Fibroblast of skin of abdomen (primary cell): ENCODE data around the gene SH3RF3. TPM values are rescaled to one million over a fixed set of nuclear protein-coding genes. Genes with fewer than 3 reads are reported as not detected.
A peak's percentile ranks its signal among the peaks of the same experiment; 100 is the strongest.
"Not testable (repeated sequence)": the region's sequence is repeated elsewhere in the genome, so short reads cannot be mapped to it uniquely, and the experiment has no call there.

Source experiments
- DNase-seq: peaks from one replicate; pipeline ENCODE4 v3.0.0-alpha.2; 2013
- polyA plus RNA-seq, 2 experiments: library from polyadenylated mRNA; unstranded; fragments of 120-200 nt; gene quantifications; one replicate each; pipeline ENCODE4 v1.2.1, GENCODE V29; 2013; ENCODE audit not compliant: insufficient read length in 2 of 2

Gene SH3RF3
- polyA plus RNA-seq (2013, experiment 1 of 2; ENCODE audit: insufficient read length): 9.1 TPM
- 9.2 TPM for polyA plus RNA-seq (2013, experiment 2 of 2; ENCODE audit: insufficient read length)

GRCh38 chr2:109128616-109129355 lies at the start of gene SH3RF3:
TSS of gene SH3RF3 (plus strand) at chr2:109129205.
- DNase-seq: peak; percentile 38

GRCh38 chr2:109079590-109079989 lies 49.4 kb upstream of the SH3RF3 start:
- DNase-seq: no peak

GRCh38 chr2:109080109-109080508 lies 48.9 kb upstream of the SH3RF3 start:
- no peak for DNase-seq

GRCh38 chr2:109080757-109081156 lies 48.2 kb upstream of the SH3RF3 start:
- DNase-seq: no peak

- DNase-seq: no peak
These were observed 47.6 kb upstream of the SH3RF3 start for GRCh38 chr2:109081374-109081773.

GRCh38 chr2:109083771-109084170 lies 45.2 kb upstream of the SH3RF3 start:
- DNase-seq: no peak

GRCh38 chr2:109084341-109084740 lies 44.7 kb upstream of the SH3RF3 start:
- DNase-seq: no peak

- no peak for DNase-seq
These were observed 42.9 kb upstream of the SH3RF3 start for GRCh38 chr2:109085912-109086742.

GRCh38 chr2:109086743-109087020 lies 42.3 kb upstream of the SH3RF3 start:
- no peak for DNase-seq

- DNase-seq: no peak
These were observed 41.8 kb upstream of the SH3RF3 start for GRCh38 chr2:109087055-109087663.

- no peak for DNase-seq
These were observed 39.3 kb upstream of the SH3RF3 start for GRCh38 chr2:109089602-109090300.

- no peak for DNase-seq
These were observed 37.5 kb upstream of the SH3RF3 start for GRCh38 chr2:109091526-109091925.

- DNase-seq: no peak
These were observed 34.9 kb upstream of the SH3RF3 start for GRCh38 chr2:109094144-109094543.

- DNase-seq: no peak
These were observed 30.6 kb upstream of the SH3RF3 start for GRCh38 chr2:109098251-109098920.

GRCh38 chr2:109098921-109099273 lies 30.1 kb upstream of the SH3RF3 start:
- DNase-seq: no peak

GRCh38 chr2:109102588-109103233 lies 26.3 kb upstream of the SH3RF3 start:
- no peak for DNase-seq

- no peak for DNase-seq
These were observed 23.9 kb upstream of the SH3RF3 start for GRCh38 chr2:109105113-109105512.

GRCh38 chr2:109108740-109109139 lies 20.3 kb upstream of the SH3RF3 start:
- no peak for DNase-seq

- DNase-seq: no peak
These were observed 19.7 kb upstream of the SH3RF3 start for GRCh38 chr2:109109342-109109741.

- no peak for DNase-seq
These were observed 18.8 kb upstream of the SH3RF3 start for GRCh38 chr2:109110170-109110569.

GRCh38 chr2:109117181-109117580 lies 11.8 kb upstream of the SH3RF3 start:
- not testable (repeated sequence) for DNase-seq

- DNase-seq: no peak
These were observed 11.2 kb upstream of the SH3RF3 start for GRCh38 chr2:109117780-109118179.
